HepG2 (cell line): ENCODE measurements around the gene ARHGAP5. TPM values are rescaled to one million over a fixed set of nuclear protein-coding genes. Genes with fewer than 3 reads are reported as not detected.

ENCODE experiments used
- ETV6 ChIP-seq: sonication (generic); formaldehyde crosslinking; conservative IDR thresholded peaks from 2 replicates; pipeline ENCODE4 v1.4.0; 2020; ENCODE audit warnings: missing genetic modification reagents
- FOXJ3 ChIP-seq: sonication (generic); formaldehyde crosslinking; IDR thresholded peaks from 2 replicates; pipeline ENCODE4 v1.4.0; 2020; ENCODE audit warnings: missing genetic modification reagents, mild to moderate bottlenecking, borderline replicate concordance
- GTF2F1 ChIP-seq: fragments of 150-350 bp; IDR thresholded peaks from 2 replicates; pipeline ENCODE4 v1.6.1; 2014; ENCODE audit warnings: low read length
- HNRNPK ChIP-seq: fragments of 200-400 bp; formaldehyde crosslinking; IDR thresholded peaks from 2 replicates; pipeline ENCODE4 v1.6.1; 2018; ENCODE audit warnings: low read length, low read depth, moderate library complexity, mild to moderate bottlenecking; ENCODE audit not compliant: poor library complexity, severe bottlenecking
- NFE2 ChIP-seq: sonication (generic); formaldehyde crosslinking; IDR thresholded peaks from 2 replicates; pipeline ENCODE4 v1.4.0; 2020; ENCODE audit warnings: missing genetic modification reagents
- NR3C1 ChIP-seq: sonication (generic); formaldehyde crosslinking; IDR thresholded peaks from 2 replicates; pipeline ENCODE4 v1.4.0; 2020; ENCODE audit warnings: missing genetic modification reagents
- PAF1 ChIP-seq: IDR thresholded peaks from 2 replicates; pipeline ENCODE4 v1.6.1; 2016; ENCODE audit warnings: missing genetic modification reagents, missing compliant biosample characterization
- PHF21A ChIP-seq: sonication (generic); formaldehyde crosslinking; IDR thresholded peaks from 2 replicates; pipeline ENCODE4 v1.5.0; 2020; ENCODE audit warnings: mild to moderate bottlenecking, missing genetic modification reagents
- SSRP1 ChIP-seq: IDR thresholded peaks from 2 replicates; pipeline ENCODE4 v1.6.1; 2016; ENCODE audit warnings: control low read depth
- ZBTB21 ChIP-seq: sonication (generic); formaldehyde crosslinking; IDR thresholded peaks from 2 replicates; pipeline ENCODE4 v1.4.0; 2020; ENCODE audit warnings: missing genetic modification reagents
- ZNF354B ChIP-seq: sonication (generic); formaldehyde crosslinking; IDR thresholded peaks from 2 replicates; pipeline ENCODE4 v1.8.0; 2022; ENCODE audit warnings: mild to moderate bottlenecking, missing genetic modification reagents
- ZNF460 ChIP-seq: sonication (generic); formaldehyde crosslinking; IDR thresholded peaks from 2 replicates; pipeline ENCODE4 v1.5.1; 2020; ENCODE audit warnings: missing genetic modification reagents, mild to moderate bottlenecking, borderline replicate concordance
- ZNF501 ChIP-seq: sonication (generic); formaldehyde crosslinking; IDR thresholded peaks from 2 replicates; pipeline ENCODE4 v1.5.1; 2020; ENCODE audit warnings: mild to moderate bottlenecking, moderate library complexity, missing genetic modification reagents
- ZNF510 ChIP-seq: sonication (generic); formaldehyde crosslinking; IDR thresholded peaks from 2 replicates; pipeline ENCODE4 v1.4.0; 2020; ENCODE audit warnings: low read depth, mild to moderate bottlenecking, missing genetic modification reagents
- ZNF572 ChIP-seq: sonication (generic); formaldehyde crosslinking; IDR thresholded peaks from 2 replicates; pipeline ENCODE4 v1.5.1; 2020; ENCODE audit warnings: mild to moderate bottlenecking, missing genetic modification reagents
- ZNF713 ChIP-seq: sonication (generic); formaldehyde crosslinking; IDR thresholded peaks from 2 replicates; pipeline ENCODE4 v1.4.0; 2020; ENCODE audit warnings: mild to moderate bottlenecking, missing genetic modification reagents
- ZNF839 ChIP-seq: sonication (generic); formaldehyde crosslinking; IDR thresholded peaks from 2 replicates; pipeline ENCODE4 v1.4.0; 2020; ENCODE audit warnings: missing genetic modification reagents, mild to moderate bottlenecking, borderline replicate concordance
- ZNF841 ChIP-seq: sonication (generic); formaldehyde crosslinking; IDR thresholded peaks from 2 replicates; pipeline ENCODE4 v1.8.1; 2023; ENCODE audit warnings: missing genetic modification reagents, borderline replicate concordance
- polyA plus RNA-seq, 8 experiments: library from polyadenylated mRNA; depleted of rRNA in 3 of 8; stranded (reverse) in 7 of 8; unstranded in 1 of 8; fragments of >200 nt; fragmentation: Illumina TruSeq in 4 of 8; extraction: Trizol in 4 of 8; gene quantifications; 2 replicates each; pipeline versions ENCODE4 v1.2.1 to v1.2.3, GENCODE V29; 2011 to 2016; ENCODE audit warnings: low read depth in 4 of 8, missing spikeins in 1 of 8, mixed read lengths in 1 of 8; ENCODE audit not compliant: insufficient read depth in 1 of 8
- total RNA-seq, 5 experiments: library from RNA; depleted of rRNA; stranded (reverse); fragments of >200 nt; fragmentation: Illumina TruSeq; extraction: Trizol; gene quantifications; 2 replicates each; pipeline ENCODE4 v1.2.3, GENCODE V29; 2016; ENCODE audit warnings: low read depth in 1 of 5
- TF ChIP-seq, protein P1 (sequence below): sonication (generic); formaldehyde crosslinking; IDR thresholded peaks from 2 replicates; pipeline ENCODE4 v1.5.0; 2020; ENCODE audit warnings: mild to moderate bottlenecking, missing genetic modification reagents, moderate library complexity
- TF ChIP-seq, protein P2 (sequence below): sonication (generic); formaldehyde crosslinking; IDR thresholded peaks from 2 replicates; pipeline ENCODE4 v1.8.0; 2022; ENCODE audit warnings: missing genetic modification reagents, mild to moderate bottlenecking, inconsistent platforms, borderline replicate concordance
- TF ChIP-seq, protein P3 (sequence below), 2 experiments: IDR thresholded peaks; 2 replicates each; pipeline ENCODE4 v1.6.1; 2011 to 2012; ENCODE audit warnings: low read length in 2 of 2, borderline replicate concordance in 1 of 2, low read depth in 1 of 2, mild to moderate bottlenecking in 1 of 2, moderate library complexity in 1 of 2
- TF ChIP-seq, protein P4 (sequence below): sonication (generic); formaldehyde crosslinking; IDR thresholded peaks from 2 replicates; pipeline ENCODE4 v1.4.0; 2020; ENCODE audit warnings: missing genetic modification reagents

The ARHGAP5 gene
- total and polyA plus RNA-seq, 2 of the 13 experiments (the other 11 are each of a cell fraction or from before 2014, with no cell fraction given) = 33.7 to 144 TPM

DNA sequence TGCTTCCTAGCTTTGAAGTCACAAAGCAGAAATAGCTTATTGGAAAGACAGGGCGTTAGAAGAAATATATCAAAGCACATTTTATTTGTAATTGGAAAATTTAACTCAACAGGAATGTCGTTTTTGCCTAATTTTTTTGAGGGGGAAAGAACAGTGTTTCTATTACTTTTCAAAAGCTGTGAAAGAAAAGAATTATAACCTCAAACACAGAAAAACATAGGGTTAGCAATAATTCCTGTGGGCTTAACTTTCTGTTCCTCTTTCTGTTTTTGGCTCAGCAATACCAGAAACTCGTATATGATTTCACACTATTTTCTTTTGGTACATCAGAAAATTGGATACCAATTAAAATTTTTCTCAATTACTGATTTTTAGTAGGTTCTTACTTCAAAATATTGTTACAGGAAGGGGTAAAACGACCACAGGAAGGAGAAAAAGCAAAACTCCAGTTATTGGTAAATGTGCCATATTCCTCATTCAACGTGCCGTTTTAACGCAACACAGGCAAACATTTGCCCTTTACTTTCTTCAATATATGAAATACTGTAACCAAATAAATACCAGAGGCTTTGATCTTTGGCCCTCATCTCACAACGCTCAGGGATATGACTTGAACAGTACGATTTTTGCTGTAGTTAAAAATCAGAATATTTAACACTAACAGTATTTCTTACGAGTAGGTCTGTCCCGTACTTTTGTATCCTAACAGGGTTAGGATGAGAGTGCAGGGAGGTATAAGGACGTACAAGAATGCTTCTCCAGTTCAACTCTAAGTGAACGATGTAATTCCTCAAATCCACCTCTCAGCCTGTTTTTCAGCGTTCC is 123.5 kb downstream of the ARHGAP5 start (continued):
- TF ChIP-seq ZNF510 (CRISPR knock-in tag) (no peak), NR3C1 (CRISPR knock-in tag) (no peak), NFE2 (CRISPR knock-in tag) (no peak), ZBTB21 (0 out of 2 replicates have a peak, but pooled peaks have one; percentile 54), ETV6 (CRISPR knock-in tag) (no peak), ZNF841 (no peak), PHF21A (CRISPR knock-in tag) (no peak), ZNF839 (no peak), SSRP1 (no peak), ZNF460 (CRISPR knock-in tag) (no peak), HNRNPK (no peak), ZNF501 (no peak), ZNF713 (CRISPR knock-in tag) (no peak), FOXJ3 (CRISPR knock-in tag) (no peak), ZNF572 (no peak), ZNF354B (peak; percentile 66), GTF2F1 (no peak), PAF1 (CRISPR knock-in tag) (0 out of 2 replicates have a peak, but pooled peaks have one; percentile 41)
- TF ChIP-seq, protein P1, sequence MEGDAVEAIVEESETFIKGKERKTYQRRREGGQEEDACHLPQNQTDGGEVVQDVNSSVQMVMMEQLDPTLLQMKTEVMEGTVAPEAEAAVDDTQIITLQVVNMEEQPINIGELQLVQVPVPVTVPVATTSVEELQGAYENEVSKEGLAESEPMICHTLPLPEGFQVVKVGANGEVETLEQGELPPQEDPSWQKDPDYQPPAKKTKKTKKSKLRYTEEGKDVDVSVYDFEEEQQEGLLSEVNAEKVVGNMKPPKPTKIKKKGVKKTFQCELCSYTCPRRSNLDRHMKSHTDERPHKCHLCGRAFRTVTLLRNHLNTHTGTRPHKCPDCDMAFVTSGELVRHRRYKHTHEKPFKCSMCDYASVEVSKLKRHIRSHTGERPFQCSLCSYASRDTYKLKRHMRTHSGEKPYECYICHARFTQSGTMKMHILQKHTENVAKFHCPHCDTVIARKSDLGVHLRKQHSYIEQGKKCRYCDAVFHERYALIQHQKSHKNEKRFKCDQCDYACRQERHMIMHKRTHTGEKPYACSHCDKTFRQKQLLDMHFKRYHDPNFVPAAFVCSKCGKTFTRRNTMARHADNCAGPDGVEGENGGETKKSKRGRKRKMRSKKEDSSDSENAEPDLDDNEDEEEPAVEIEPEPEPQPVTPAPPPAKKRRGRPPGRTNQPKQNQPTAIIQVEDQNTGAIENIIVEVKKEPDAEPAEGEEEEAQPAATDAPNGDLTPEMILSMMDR (CRISPR knock-in tag) = no peak
- TF ChIP-seq, protein P2, sequence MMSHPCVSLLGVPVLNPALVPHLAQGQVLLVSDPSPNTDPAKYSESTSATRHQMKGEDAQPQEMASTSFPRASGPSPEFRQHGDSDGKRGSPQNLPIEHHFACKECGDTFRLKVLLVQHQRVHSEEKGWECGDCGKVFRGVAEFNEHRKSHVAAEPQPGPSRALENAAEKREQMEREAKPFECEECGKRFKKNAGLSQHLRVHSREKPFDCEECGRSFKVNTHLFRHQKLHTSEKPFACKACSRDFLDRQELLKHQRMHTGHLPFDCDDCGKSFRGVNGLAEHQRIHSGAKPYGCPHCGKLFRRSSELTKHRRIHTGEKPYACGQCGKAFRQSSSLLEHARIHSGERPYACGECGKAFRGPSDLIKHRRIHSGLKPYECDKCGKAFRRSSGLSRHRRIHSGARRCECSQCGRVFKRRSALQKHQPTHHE (CRISPR knock-in tag) = no peak
- TF ChIP-seq, protein P3, sequence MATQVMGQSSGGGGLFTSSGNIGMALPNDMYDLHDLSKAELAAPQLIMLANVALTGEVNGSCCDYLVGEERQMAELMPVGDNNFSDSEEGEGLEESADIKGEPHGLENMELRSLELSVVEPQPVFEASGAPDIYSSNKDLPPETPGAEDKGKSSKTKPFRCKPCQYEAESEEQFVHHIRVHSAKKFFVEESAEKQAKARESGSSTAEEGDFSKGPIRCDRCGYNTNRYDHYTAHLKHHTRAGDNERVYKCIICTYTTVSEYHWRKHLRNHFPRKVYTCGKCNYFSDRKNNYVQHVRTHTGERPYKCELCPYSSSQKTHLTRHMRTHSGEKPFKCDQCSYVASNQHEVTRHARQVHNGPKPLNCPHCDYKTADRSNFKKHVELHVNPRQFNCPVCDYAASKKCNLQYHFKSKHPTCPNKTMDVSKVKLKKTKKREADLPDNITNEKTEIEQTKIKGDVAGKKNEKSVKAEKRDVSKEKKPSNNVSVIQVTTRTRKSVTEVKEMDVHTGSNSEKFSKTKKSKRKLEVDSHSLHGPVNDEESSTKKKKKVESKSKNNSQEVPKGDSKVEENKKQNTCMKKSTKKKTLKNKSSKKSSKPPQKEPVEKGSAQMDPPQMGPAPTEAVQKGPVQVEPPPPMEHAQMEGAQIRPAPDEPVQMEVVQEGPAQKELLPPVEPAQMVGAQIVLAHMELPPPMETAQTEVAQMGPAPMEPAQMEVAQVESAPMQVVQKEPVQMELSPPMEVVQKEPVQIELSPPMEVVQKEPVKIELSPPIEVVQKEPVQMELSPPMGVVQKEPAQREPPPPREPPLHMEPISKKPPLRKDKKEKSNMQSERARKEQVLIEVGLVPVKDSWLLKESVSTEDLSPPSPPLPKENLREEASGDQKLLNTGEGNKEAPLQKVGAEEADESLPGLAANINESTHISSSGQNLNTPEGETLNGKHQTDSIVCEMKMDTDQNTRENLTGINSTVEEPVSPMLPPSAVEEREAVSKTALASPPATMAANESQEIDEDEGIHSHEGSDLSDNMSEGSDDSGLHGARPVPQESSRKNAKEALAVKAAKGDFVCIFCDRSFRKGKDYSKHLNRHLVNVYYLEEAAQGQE (IDR thresholded peaks at IDR 0.05; ENCODE audit: borderline replicate concordance in 1 of 2, low read depth in 1 of 2, low read length in 2 of 2) = no peak
- TF ChIP-seq, protein P4, sequence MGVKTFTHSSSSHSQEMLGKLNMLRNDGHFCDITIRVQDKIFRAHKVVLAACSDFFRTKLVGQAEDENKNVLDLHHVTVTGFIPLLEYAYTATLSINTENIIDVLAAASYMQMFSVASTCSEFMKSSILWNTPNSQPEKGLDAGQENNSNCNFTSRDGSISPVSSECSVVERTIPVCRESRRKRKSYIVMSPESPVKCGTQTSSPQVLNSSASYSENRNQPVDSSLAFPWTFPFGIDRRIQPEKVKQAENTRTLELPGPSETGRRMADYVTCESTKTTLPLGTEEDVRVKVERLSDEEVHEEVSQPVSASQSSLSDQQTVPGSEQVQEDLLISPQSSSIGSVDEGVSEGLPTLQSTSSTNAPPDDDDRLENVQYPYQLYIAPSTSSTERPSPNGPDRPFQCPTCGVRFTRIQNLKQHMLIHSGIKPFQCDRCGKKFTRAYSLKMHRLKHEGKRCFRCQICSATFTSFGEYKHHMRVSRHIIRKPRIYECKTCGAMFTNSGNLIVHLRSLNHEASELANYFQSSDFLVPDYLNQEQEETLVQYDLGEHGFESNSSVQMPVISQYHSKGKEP (CRISPR knock-in tag) = peak; percentile 28; the same call in 1 of the 2 replicates
